ENCODE measurements around the gene GLDN.

Gene GLDN

GRCh38 chr15:51447855-51448621, 106.6 kb downstream of the GLDN start:
- no peak for TF ChIP-seq CTCF (IDR thresholded peaks at IDR 0.05; ENCODE audit: insufficient read depth, low read depth, low read length, missing control alignments)
- no peak for DNase-seq (ENCODE audit: low read depth)
- H3K4me3 ChIP-seq (ENCODE audit: low read depth, low read length): no peak overlapping the region

GRCh38 chr15:51448622-51449399, 107.4 kb downstream of the GLDN start:
- TF ChIP-seq CTCF (IDR thresholded peaks at IDR 0.05; ENCODE audit: insufficient read depth, low read depth, low read length, missing control alignments): no peak
- H3K4me3 ChIP-seq (ENCODE audit: low read depth, low read length): no peak overlapping the region
- no peak for DNase-seq (ENCODE audit: low read depth)

GRCh38 chr15:51450001-51450400, 108.5 kb downstream of the GLDN start:
- no peak for DNase-seq (ENCODE audit: low read depth)

More at GRCh38 chr15:51450001-51450400, 108.5 kb downstream of the GLDN start:
- H3K4me3 ChIP-seq (ENCODE audit: low read depth, low read length): no peak overlapping the region
- no peak for TF ChIP-seq CTCF (IDR thresholded peaks at IDR 0.05; ENCODE audit: insufficient read depth, low read depth, low read length, missing control alignments)

Data from GM12865 (cell line).